ENCODE measurements around the gene MVB12A. TPM values are rescaled to one million over a fixed set of nuclear protein-coding genes. Genes with fewer than 3 reads are reported as not detected.
A peak's percentile ranks its signal among the peaks of the same experiment; 100 is the strongest.

The MVB12A gene
- total and polyA plus RNA-seq, 2 of the 4 experiments (the other 2 are of a cell fraction) = 13.8 to 43.9 TPM

DNA sequence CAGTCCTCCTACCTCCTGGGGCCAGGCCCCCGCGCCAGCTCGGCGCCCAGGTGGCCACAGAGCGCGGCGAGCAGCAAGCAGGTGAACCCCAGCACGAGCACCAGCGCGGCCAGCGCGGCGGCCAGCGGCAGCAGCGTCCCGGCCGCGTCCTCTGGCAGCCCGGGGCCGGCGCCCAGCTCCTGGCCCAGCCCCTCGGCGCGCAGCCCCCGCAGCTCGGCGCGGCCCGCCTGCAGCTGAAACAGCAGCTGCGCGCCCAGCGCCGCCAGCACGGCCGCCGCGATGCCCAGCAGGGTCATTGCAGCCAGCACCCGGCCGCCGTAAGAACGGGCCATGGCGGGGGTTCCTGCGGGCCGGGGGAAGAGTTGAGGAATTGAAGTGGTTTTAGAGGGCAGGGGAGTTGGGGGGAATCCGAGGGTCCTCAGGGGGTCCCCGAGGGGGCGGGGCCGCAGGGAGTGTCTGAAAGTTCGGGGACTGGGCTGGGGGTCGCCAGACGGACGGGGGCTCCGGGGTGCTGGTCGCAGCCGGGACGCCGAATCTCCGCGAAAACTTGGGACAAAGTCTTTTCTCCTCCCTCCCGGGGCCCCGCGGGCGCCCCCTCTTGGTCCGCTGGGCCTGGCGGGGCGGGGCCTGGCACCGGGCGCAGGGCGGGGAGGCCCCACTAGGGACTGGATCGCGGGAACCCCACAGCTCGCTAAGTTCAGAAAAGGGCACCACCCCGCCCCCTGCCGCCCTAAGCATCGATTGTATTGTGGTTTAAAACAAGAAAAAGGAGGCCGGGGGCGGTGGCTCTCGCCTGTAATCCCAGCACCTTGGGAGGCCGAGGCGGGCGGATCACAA, 28.5 kb downstream of the MVB12A start, which contains the start of gene TMEM221:
TSS of gene TMEM221 (minus strand) at position 538 of the 837 bp plus-strand sequence. CDS start at position 332, 206 bp downstream.
- Histone ChIP-seq H2AK9ac (replicated peaks; ENCODE audit: low read depth, low read length, poor library complexity) (peak within 1 kb of the TSS; percentile 55), H2BK20ac (ENCODE audit: low read depth, low read length) (no peak within 1 kb of the TSS), H2BK5ac (ENCODE audit: low read depth, low read length, poor library complexity, severe bottlenecking) (no peak within 1 kb of the TSS), H3K9me3 (ENCODE audit: control insufficient read depth, insufficient read depth, low read length) (no peaks in the 10 kb centered on the region), H3K79me1 (ENCODE audit: low read depth in 1 of 2, low read length in 2 of 2) (no peaks in the 10 kb centered on the region), H3K18ac (ENCODE audit: low read depth, low read length) (no peak within 1 kb of the TSS), H4K8ac (ENCODE audit: low read depth in 2 of 2, low read length in 2 of 2) (no peak within 1 kb of the TSS), H3K14ac (replicated peaks; ENCODE audit: low read depth, low read length) (no peak within 1 kb of the TSS), H3K9me1 (ENCODE audit: insufficient read depth, low read length) (no peaks in the 10 kb centered on the region), H3K36me3 (ENCODE audit: control insufficient read depth, insufficient read depth, low read length) (no peaks in the 10 kb centered on the region), H4K91ac (ENCODE audit: insufficient read depth, low read depth, low read length) (no peak within 1 kb of the TSS), H2BK120ac (ENCODE audit: low read depth, low read length) (no peak within 1 kb of the TSS), H2AFZ (replicated peaks; ENCODE audit: low read length, poor library complexity) (peak within 1 kb of the TSS; percentile 80), H2BK15ac (ENCODE audit: low read depth, low read length) (no peak within 1 kb of the TSS), H3K56ac (ENCODE audit: extremely low read depth, insufficient read depth, low read length) (no peak within 1 kb of the TSS), H3K4ac (ENCODE audit: low read depth, low read length) (no peak within 1 kb of the TSS), H3K27ac (ENCODE audit: insufficient read depth, low read length) (no peak within 1 kb of the TSS), H2AK5ac (ENCODE audit: low read depth, low read length) (no peak within 1 kb of the TSS), H3K9ac (ENCODE audit: low read depth, low read length) (no peak within 1 kb of the TSS), H3K4me3 (ENCODE audit: insufficient read depth, low read depth, low read length) (peak within 1 kb of the TSS; percentile 30), H3K23ac (ENCODE audit: low read depth, low read length) (no peak within 1 kb of the TSS), H3K4me1 (ENCODE audit: control insufficient read depth, insufficient read depth, low read length) (no peaks in the 10 kb centered on the region), H4K5ac (ENCODE audit: low read depth, low read length) (no peak within 1 kb of the TSS), H3K4me2 (ENCODE audit: low read depth, low read length) (peak within 1 kb of the TSS; percentile 50; the same call in 1 of the 2 replicates), H4K20me1 (ENCODE audit: insufficient read depth, low read length) (no peaks in the 10 kb centered on the region; the same call in 1 of the 2 replicates), H3K27me3 (ENCODE audit: control insufficient read depth, insufficient read depth, low read length) (peaks cover 12% of the 10 kb centered on the region)
- intact Hi-C loops (cut with micrococcal nuclease) (no loop called here), in situ Hi-C loops (cut with MboI; ENCODE audit: low sequenced_read_pairs) (no loop called here), dilution Hi-C loops (cut with HindIII; ENCODE audit: low sequenced_read_pairs, unreplicated experiment) (no loop called here)
- 3% methylated on average over 11 of the region's 81 CpGs; no CpG with 5 or more reads in 1 of the 2 experiments for WGBS, 2 experiments (ENCODE audit: extremely low coverage in 2 of 2, insufficient read length in 1 of 2)
- ATAC-seq (ENCODE audit: low read depth) (peak; percentile 93), DNase-seq (no peak)
- TF ChIP-seq POLR2A (IDR thresholded peaks at IDR 0.05; ENCODE audit: low read depth, low read length) = no peak
- TF ChIP-seq, protein P1, sequence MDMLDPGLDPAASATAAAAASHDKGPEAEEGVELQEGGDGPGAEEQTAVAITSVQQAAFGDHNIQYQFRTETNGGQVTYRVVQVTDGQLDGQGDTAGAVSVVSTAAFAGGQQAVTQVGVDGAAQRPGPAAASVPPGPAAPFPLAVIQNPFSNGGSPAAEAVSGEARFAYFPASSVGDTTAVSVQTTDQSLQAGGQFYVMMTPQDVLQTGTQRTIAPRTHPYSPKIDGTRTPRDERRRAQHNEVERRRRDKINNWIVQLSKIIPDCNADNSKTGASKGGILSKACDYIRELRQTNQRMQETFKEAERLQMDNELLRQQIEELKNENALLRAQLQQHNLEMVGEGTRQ (IDR thresholded peaks at IDR 0.05; ENCODE audit: low read depth, low read length) = no peak
- peak; percentile 17; the same call in 1 of the 2 replicates for TF ChIP-seq RAD21 (IDR thresholded peaks at IDR 0.05; ENCODE audit: low read length)
- no peak for TF ChIP-seq NFE2L2 (IDR thresholded peaks at IDR 0.05; ENCODE audit: low read depth, low read length)
- peak; percentile 55 for TF ChIP-seq CTCF (conservative IDR thresholded peaks at IDR 0.05; ENCODE audit: low read depth, low read length)
- TF ChIP-seq RCOR1 (IDR thresholded peaks at IDR 0.05; ENCODE audit: insufficient replicate concordance, low read length) = no peak
- peak; percentile 50; the same call in 1 of the 2 replicates for TF ChIP-seq MAZ (IDR thresholded peaks at IDR 0.05; ENCODE audit: borderline replicate concordance, low read depth, low read length)
- peak; percentile 29; the same call in 1 of the 2 replicates for TF ChIP-seq SMC3 (IDR thresholded peaks at IDR 0.05; ENCODE audit: low read depth, low read length)
- no peak for TF ChIP-seq MAFK (IDR thresholded peaks at IDR 0.05; ENCODE audit: low read depth, low read length)
- ChIA-PET CTCF (interaction anchor here (0.7 to 1.0 kb wide), 3 partner anchors 17 to 1792 kb away, joined by 3 to 4 read pairs (median 3); no protein-coding TSS in a partner anchor), POLR2A (ENCODE audit: unreplicated experiment) (no interaction called here)
- no TSS peak for BruUV-seq (replicated peaks)
